NCI-H2171 treated with DMSO at 0.1 percent for 48 hours (cell line): ENCODE data around the gene PLA2G4D.

ENCODE experiments used
- DNase-seq: peaks from one replicate; lab custom pipeline; 2025; lab: John Stamatoyannopoulos, UW

PLA2G4D gene

GRCh38 chr15:42090781-42091180 lies 3.6 kb downstream of the PLA2G4D start:
- DNase-seq = no peak

- DNase-seq = no peak
Observed at GRCh38 chr15:42090370-42090769, 4.0 kb downstream of the PLA2G4D start.

- DNase-seq = no peak
Observed at GRCh38 chr15:42089942-42090341, 4.4 kb downstream of the PLA2G4D start.

GRCh38 chr15:42088801-42089640 lies 5.3 kb downstream of the PLA2G4D start:
- DNase-seq = no peak

GRCh38 chr15:42087926-42088800 lies 6.2 kb downstream of the PLA2G4D start:
- no peak for DNase-seq

- DNase-seq = no peak
Observed at GRCh38 chr15:42087460-42087859, 6.9 kb downstream of the PLA2G4D start.

- DNase-seq = no peak
Observed at GRCh38 chr15:42085721-42086120, 8.6 kb downstream of the PLA2G4D start.

GRCh38 chr15:42085236-42085605 lies 9.1 kb downstream of the PLA2G4D start:
- DNase-seq = no peak

GRCh38 chr15:42084465-42085235 lies 9.7 kb downstream of the PLA2G4D start:
- DNase-seq = no peak

- no peak for DNase-seq
Observed at GRCh38 chr15:42083916-42084315, 10.4 kb downstream of the PLA2G4D start.

- DNase-seq = no peak
Observed at GRCh38 chr15:42083605-42083908, 10.8 kb downstream of the PLA2G4D start.

GRCh38 chr15:42082823-42083604 lies 11.3 kb downstream of the PLA2G4D start:
- no peak for DNase-seq

GRCh38 chr15:42082141-42082540 lies 12.2 kb downstream of the PLA2G4D start:
- DNase-seq = no peak

GRCh38 chr15:42080919-42081830 lies 13.2 kb downstream of the PLA2G4D start:
- DNase-seq = no peak

GRCh38 chr15:42080186-42080918 lies 14.0 kb downstream of the PLA2G4D start:
- DNase-seq = no peak

- DNase-seq = no peak
Observed at GRCh38 chr15:42079401-42079908, 14.9 kb downstream of the PLA2G4D start.

GRCh38 chr15:42078903-42079302 lies 15.5 kb downstream of the PLA2G4D start:
- no peak for DNase-seq

- DNase-seq = no peak
Observed at GRCh38 chr15:42077689-42078088, 16.7 kb downstream of the PLA2G4D start.

- no peak for DNase-seq
Observed at GRCh38 chr15:42073418-42073817, 20.9 kb downstream of the PLA2G4D start.
